Breast epithelium (tissue), 4 donors: Measurements from ENCODE around the gene MIOX. TPM values are rescaled to one million over a fixed set of nuclear protein-coding genes. Genes with fewer than 3 reads are reported as not detected.

Source experiments
- DNase-seq, 2 donors: peaks; one replicate each; pipeline ENCODE4 v3.0.0-alpha.2; 2019; ENCODE audit warnings: low spot score in 2 of 2
- H3K27ac ChIP-seq, 2 donors: fragments of 200-600 bp; sonication (generic) in 1 of 2; one replicate each; pipeline ENCODE4 v1.5.1; 2016 to 2019; ENCODE audit warnings: mild to moderate bottlenecking in 1 of 2
- H3K27me3 ChIP-seq, 2 donors: fragments of 200-600 bp; sonication (generic) in 1 of 2; one replicate each; pipeline versions ENCODE4 v1.5.1 to v1.6.0; 2017 to 2019; ENCODE audit warnings: control low read depth in 1 of 2, mild to moderate bottlenecking in 1 of 2
- H3K36me3 ChIP-seq: fragments of 200-600 bp; one replicate; pipeline ENCODE4 v1.5.1; 2019
- H3K4me1 ChIP-seq, 2 donors: fragments of 200-600 bp; sonication (generic); one replicate each; pipeline ENCODE4 v1.5.1; 2016 to 2019; ENCODE audit warnings: control low read depth in 1 of 2
- H3K4me3 ChIP-seq, 3 donors: fragments of 200-600 bp; sonication (generic); 1 replicate in 2 of 3; 2 replicates in 1 of 3; pipeline ENCODE4 v1.5.1; 2016 to 2019; ENCODE audit warnings: mild to moderate bottlenecking in 3 of 3, moderate library complexity in 2 of 3
- H3K9me3 ChIP-seq, 2 donors: fragments of 200-600 bp; sonication (generic) in 1 of 2; one replicate each; pipeline ENCODE4 v1.5.1; 2016 to 2019; ENCODE audit warnings: control low read depth in 1 of 2
- CTCF ChIP-seq, 3 donors: fragments of 450-650 bp; IDR thresholded peaks; one replicate each; pipeline ENCODE4 v1.5.1; 2016 to 2017; ENCODE audit warnings: antibody characterized with exemption in 3 of 3, mild to moderate bottlenecking in 3 of 3, moderate library complexity in 3 of 3
- POLR2A ChIP-seq: fragments of 450-650 bp; IDR thresholded peaks from one replicate; pipeline ENCODE4 v1.6.1; 2016; ENCODE audit warnings: antibody characterized with exemption, mild to moderate bottlenecking, moderate library complexity
- POLR2AphosphoS5 ChIP-seq, 3 donors: sonication (generic); formaldehyde crosslinking; IDR thresholded peaks; one replicate each; pipeline ENCODE4 v1.6.1; 2017; ENCODE audit warnings: antibody characterized with exemption in 3 of 3
- intact Hi-C: fragments of 100-400 bp; cut with DNase I; formaldehyde crosslinking; loops from one replicate; pipeline ENCODE4 v1.15.1; 2023; ENCODE audit warnings: low total_unique reads
- total RNA-seq, 3 donors: library from RNA; depleted of rRNA; stranded (reverse); fragments of >200 nt; gene quantifications; one replicate each; pipeline ENCODE4 v1.1.0, GENCODE V29; 2016

Gene MIOX
- total RNA-seq, 3 donors from 2014 or later, result not detected

- peaks cover 8 to 16% of the 10 kb centered on the region in 2 donors for H3K27me3 ChIP-seq
- intact Hi-C loops, result no loop called here
- no peak for TF ChIP-seq POLR2A
- TF ChIP-seq POLR2AphosphoS5 (IDR thresholded peaks at IDR 0.05), result no peak
- no peak for TF ChIP-seq CTCF (IDR thresholded peaks at IDR 0.05)
Measured at GRCh38 chr22:50483977-50484853, 2.4 kb upstream of the MIOX start.

GRCh38 chr22:50485221-50486131 lies 1.2 kb upstream of the MIOX start:
- DNase-seq, result no peak
- no peak overlapping the region for H3K4me3 ChIP-seq
- TF ChIP-seq CTCF (IDR thresholded peaks at IDR 0.05), result no peak
- no peak for TF ChIP-seq POLR2A
- no peak for TF ChIP-seq POLR2AphosphoS5 (IDR thresholded peaks at IDR 0.05)
- H3K9me3 ChIP-seq, result no peaks in the 10 kb centered on the region
- intact Hi-C loops, result no loop called here
- peaks cover 8 to 16% of the 10 kb centered on the region in 2 donors for H3K27me3 ChIP-seq
- peaks cover 4 to 10% of the 10 kb centered on the region in 2 donors for H3K4me1 ChIP-seq
- H3K27ac ChIP-seq, result no peak overlapping the region
- H3K36me3 ChIP-seq, result no peaks in the 10 kb centered on the region

More at GRCh38 chr22:50483977-50484853, 2.4 kb upstream of the MIOX start:
- Histone ChIP-seq H3K27ac (no peak overlapping the region), H3K9me3 (no peaks in the 10 kb centered on the region), H3K4me1 (peaks cover 4 to 10% of the 10 kb centered on the region in 2 donors), H3K4me3 (no peak overlapping the region), H3K36me3 (no peaks in the 10 kb centered on the region)
- DNase-seq, result no peak

GRCh38 chr22:50487290-50488005 lies 789 bp downstream of the MIOX start:
- Histone ChIP-seq H3K36me3 (no peaks in the 10 kb centered on the region), H3K4me1 (no peaks in the 10 kb centered on the region), H3K4me3 (no peak overlapping the region), H3K27me3 (peaks cover 0 to 6% of the 10 kb centered on the region in 2 donors), H3K27ac (no peak overlapping the region), H3K9me3 (no peaks in the 10 kb centered on the region)
- intact Hi-C loops, result no loop called here
- no peak for TF ChIP-seq POLR2AphosphoS5 (IDR thresholded peaks at IDR 0.05)
- TF ChIP-seq POLR2A, result no peak
- TF ChIP-seq CTCF (IDR thresholded peaks at IDR 0.05), result no peak
- no peak for DNase-seq

- no peak overlapping the region for H3K27ac ChIP-seq
- H3K4me1 ChIP-seq, result no peaks in the 10 kb centered on the region
- TF ChIP-seq POLR2A (no peak), CTCF (IDR thresholded peaks at IDR 0.05) (no peak), POLR2AphosphoS5 (IDR thresholded peaks at IDR 0.05) (no peak)
- no peaks in the 10 kb centered on the region for H3K9me3 ChIP-seq
- intact Hi-C loops, result no loop called here
- H3K4me3 ChIP-seq, result no peak overlapping the region
- H3K27me3 ChIP-seq, result peaks cover 0 to 2% of the 10 kb centered on the region in 2 donors
- no peak for DNase-seq
- no peaks in the 10 kb centered on the region for H3K36me3 ChIP-seq
Measured at GRCh38 chr22:50488006-50488677, 1.5 kb downstream of the MIOX start.
